Suprapubic skin (tissue), 4 donors: ENCODE measurements around the gene TAS1R1.

ENCODE experiments used
- CTCF ChIP-seq, 2 donors: fragments of 200-600 bp in 1 of 2; fragments of 450-650 bp in 1 of 2; sonication (generic) in 1 of 2; IDR thresholded peaks; one replicate each; pipeline ENCODE4 v1.5.1; 2016 to 2019; ENCODE audit warnings: antibody characterized with exemption in 2 of 2, mild to moderate bottlenecking in 1 of 2, moderate library complexity in 1 of 2
- POLR2A ChIP-seq, 2 donors: fragments of 450-650 bp; IDR thresholded peaks; one replicate each; pipeline ENCODE4 v1.6.1; 2017; ENCODE audit warnings: antibody characterized with exemption in 2 of 2, mild to moderate bottlenecking in 2 of 2, moderate library complexity in 2 of 2
- POLR2AphosphoS5 ChIP-seq, 3 donors: sonication (generic); formaldehyde crosslinking; IDR thresholded peaks; one replicate each; pipeline ENCODE4 v1.6.1; 2017; ENCODE audit warnings: antibody characterized with exemption in 3 of 3

- no peak for TF ChIP-seq POLR2AphosphoS5 (IDR thresholded peaks at IDR 0.05)
- no peak for TF ChIP-seq CTCF (IDR thresholded peaks at IDR 0.05)
- no peak for TF ChIP-seq POLR2A (IDR thresholded peaks at IDR 0.05)
These were observed 46.3 kb upstream of the TAS1R1 start for GRCh38 chr1:6508816-6509189.
